ENCODE data around the gene TOP3B. TPM values are rescaled to one million over a fixed set of nuclear protein-coding genes. Genes with fewer than 3 reads are reported as not detected.

Gene TOP3B
- polyA plus RNA-seq, 4 donors = 12.0 to 26.9 (median 14.5) TPM

GRCh38 chr22:21963790-21964211, 18.8 kb downstream of the TOP3B start:
- no peaks in the 10 kb centered on the region for H3K4me1 ChIP-seq (ENCODE audit: control insufficient read depth in 3 of 3, insufficient read depth in 2 of 3, low read depth in 1 of 3, low read length in 2 of 3)
- FAIRE-seq = no peak
- H3K9me3 ChIP-seq (ENCODE audit: control insufficient read depth in 2 of 2, insufficient read depth in 1 of 2, low read depth in 1 of 2, low read length in 1 of 2) = no peaks in the 10 kb centered on the region
- no peaks in the 10 kb centered on the region for H3K27me3 ChIP-seq (ENCODE audit: control insufficient read depth in 3 of 3, insufficient read depth in 3 of 3, low read length in 3 of 3)
- no peak overlapping the region for H3K27ac ChIP-seq (ENCODE audit: low read depth in 1 of 3, low read length in 2 of 3)
- WGBS, 3 donors = 95 to 97% (median 96%) methylated on average over 19 of the region's 19 CpGs
- DNase-seq = no peak
- H3K4me3 ChIP-seq (ENCODE audit: low read depth in 1 of 3, low read length in 3 of 3) = no peak overlapping the region
- peaks cover 18 to 97% (median 18%) of the 10 kb centered on the region in 3 donors for H3K36me3 ChIP-seq (ENCODE audit: control insufficient read depth in 3 of 3, insufficient read depth in 2 of 3, low read depth in 1 of 3, low read length in 3 of 3)

- 94 to 97% (median 96%) methylated on average over 7 of the region's 7 CpGs for WGBS, 3 donors
- H3K9me3 ChIP-seq (ENCODE audit: control insufficient read depth in 2 of 2, insufficient read depth in 1 of 2, low read depth in 1 of 2, low read length in 1 of 2) = no peaks in the 10 kb centered on the region
- DNase-seq = no peak
- no peak overlapping the region for H3K4me3 ChIP-seq (ENCODE audit: low read depth in 1 of 3, low read length in 3 of 3)
- FAIRE-seq = no peak
- H3K27me3 ChIP-seq (ENCODE audit: control insufficient read depth in 3 of 3, insufficient read depth in 3 of 3, low read length in 3 of 3) = no peaks in the 10 kb centered on the region
- no peaks in the 10 kb centered on the region for H3K4me1 ChIP-seq (ENCODE audit: control insufficient read depth in 3 of 3, insufficient read depth in 2 of 3, low read depth in 1 of 3, low read length in 2 of 3)
- H3K36me3 ChIP-seq (ENCODE audit: control insufficient read depth in 3 of 3, insufficient read depth in 2 of 3, low read depth in 1 of 3, low read length in 3 of 3) = peaks cover 16 to 96% (median 18%) of the 10 kb centered on the region in 3 donors
- no peak overlapping the region for H3K27ac ChIP-seq (ENCODE audit: low read depth in 1 of 3, low read length in 2 of 3)
Observed at GRCh38 chr22:21963286-21963685, 19.3 kb downstream of the TOP3B start.

DNA sequence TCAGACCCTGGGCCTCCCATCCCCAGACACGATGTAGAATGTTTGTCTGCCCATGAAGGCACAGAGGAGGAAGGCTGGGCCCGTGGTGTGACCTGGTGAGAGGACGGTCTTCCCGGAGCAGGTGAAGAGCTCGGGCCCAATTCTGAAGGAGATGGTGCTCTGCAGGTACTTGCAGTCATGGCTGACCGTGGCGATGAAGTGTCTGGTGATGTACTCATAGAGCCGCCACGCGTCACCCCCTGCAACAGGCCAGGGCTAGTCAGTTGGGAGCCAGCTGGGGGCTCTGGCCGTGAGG, 20.0 kb downstream of the TOP3B start:
- Histone ChIP-seq H3K4me3 (ENCODE audit: low read depth in 1 of 3, low read length in 3 of 3) (no peak overlapping the region), H3K27me3 (ENCODE audit: control insufficient read depth in 3 of 3, insufficient read depth in 3 of 3, low read length in 3 of 3) (no peaks in the 10 kb centered on the region), H3K36me3 (ENCODE audit: control insufficient read depth in 3 of 3, insufficient read depth in 2 of 3, low read depth in 1 of 3, low read length in 3 of 3) (peaks cover 13 to 93% (median 18%) of the 10 kb centered on the region in 3 donors), H3K27ac (ENCODE audit: low read depth in 1 of 3, low read length in 2 of 3) (no peak overlapping the region), H3K4me1 (ENCODE audit: control insufficient read depth in 3 of 3, insufficient read depth in 2 of 3, low read depth in 1 of 3, low read length in 2 of 3) (no peaks in the 10 kb centered on the region), H3K9me3 (ENCODE audit: control insufficient read depth in 2 of 2, insufficient read depth in 1 of 2, low read depth in 1 of 2, low read length in 1 of 2) (no peaks in the 10 kb centered on the region)
- FAIRE-seq = no peak
- no peak for DNase-seq
- whole genome bisulfite sequencing, 3 donors = 89 to 96% (median 96%) methylated on average over 11 of the region's 11 CpGs

- DNase-seq (peak in 1 of 2 donors; percentile 80), FAIRE-seq (no peak)
- 77 to 91% (median 86%) methylated on average over 23 of the region's 23 CpGs for WGBS, 3 donors
- no peaks in the 10 kb centered on the region for H3K9me3 ChIP-seq (ENCODE audit: control insufficient read depth in 2 of 2, insufficient read depth in 1 of 2, low read depth in 1 of 2, low read length in 1 of 2)
- H3K27ac ChIP-seq (ENCODE audit: low read depth in 1 of 3, low read length in 2 of 3) = no peak overlapping the region
- no peaks in the 10 kb centered on the region for H3K4me1 ChIP-seq (ENCODE audit: control insufficient read depth in 3 of 3, insufficient read depth in 2 of 3, low read depth in 1 of 3, low read length in 2 of 3)
- peaks cover 8 to 87% (median 18%) of the 10 kb centered on the region in 3 donors for H3K36me3 ChIP-seq (ENCODE audit: control insufficient read depth in 3 of 3, insufficient read depth in 2 of 3, low read depth in 1 of 3, low read length in 3 of 3)
- H3K27me3 ChIP-seq (ENCODE audit: control insufficient read depth in 3 of 3, insufficient read depth in 3 of 3, low read length in 3 of 3) = no peaks in the 10 kb centered on the region
- no peak overlapping the region for H3K4me3 ChIP-seq (ENCODE audit: low read depth in 1 of 3, low read length in 3 of 3)
Observed at GRCh38 chr22:21961886-21962654, 20.5 kb downstream of the TOP3B start.

DNA sequence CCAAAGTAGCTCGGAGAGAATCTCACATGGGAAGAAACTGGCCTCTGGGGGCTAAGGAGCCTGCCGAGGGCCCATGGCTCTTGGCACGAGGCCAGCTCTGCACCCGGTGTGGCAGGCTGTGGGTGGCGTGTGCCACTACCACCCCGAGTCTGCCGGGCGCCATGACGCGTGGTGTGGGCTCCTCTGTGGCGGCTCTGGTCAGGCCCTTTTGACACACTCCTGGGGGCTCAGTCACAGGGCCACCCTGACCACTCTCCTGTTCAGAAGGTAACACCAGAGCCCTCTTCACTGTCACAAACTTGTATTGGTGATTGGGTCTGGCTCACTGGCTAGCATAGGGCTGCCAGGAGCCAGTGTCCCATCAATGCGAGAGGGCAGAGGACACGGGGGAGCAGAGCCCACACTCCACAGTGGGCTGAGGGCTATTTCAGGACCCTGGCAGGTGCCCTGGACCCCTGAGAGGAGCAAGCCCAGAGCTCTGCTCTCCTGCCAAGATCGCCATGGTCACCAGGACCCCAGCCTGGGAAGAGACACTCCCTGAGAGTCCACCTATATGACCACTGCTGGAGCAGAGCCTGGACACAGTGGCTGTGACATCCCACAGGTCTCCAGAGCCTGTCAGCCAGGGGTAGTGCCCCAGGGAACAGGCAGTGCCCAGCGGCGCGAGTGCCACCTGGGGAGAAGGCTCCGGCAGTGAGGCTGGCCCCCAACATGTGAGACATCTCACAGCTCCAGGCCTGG, 21.3 kb downstream of the TOP3B start:
- 87 to 93% (median 90%) methylated on average over 18 of the region's 18 CpGs for WGBS, 3 donors
- no peaks in the 10 kb centered on the region for H3K27me3 ChIP-seq (ENCODE audit: control insufficient read depth in 3 of 3, insufficient read depth in 3 of 3, low read length in 3 of 3)
- FAIRE-seq = no peak
- no peaks in the 10 kb centered on the region for H3K4me1 ChIP-seq (ENCODE audit: control insufficient read depth in 3 of 3, insufficient read depth in 2 of 3, low read depth in 1 of 3, low read length in 2 of 3)
- no peak overlapping the region for H3K27ac ChIP-seq (ENCODE audit: low read depth in 1 of 3, low read length in 2 of 3)
- peaks cover 6 to 80% (median 17%) of the 10 kb centered on the region in 3 donors for H3K36me3 ChIP-seq (ENCODE audit: control insufficient read depth in 3 of 3, insufficient read depth in 2 of 3, low read depth in 1 of 3, low read length in 3 of 3)
- DNase-seq = no peak
- no peak overlapping the region for H3K4me3 ChIP-seq (ENCODE audit: low read depth in 1 of 3, low read length in 3 of 3)
- no peaks in the 10 kb centered on the region for H3K9me3 ChIP-seq (ENCODE audit: control insufficient read depth in 2 of 2, insufficient read depth in 1 of 2, low read depth in 1 of 2, low read length in 1 of 2)

GRCh38 chr22:21960200-21961126, 22.1 kb downstream of the TOP3B start:
- Histone ChIP-seq H3K9me3 (ENCODE audit: control insufficient read depth in 2 of 2, insufficient read depth in 1 of 2, low read depth in 1 of 2, low read length in 1 of 2) (no peaks in the 10 kb centered on the region), H3K4me3 (ENCODE audit: low read depth in 1 of 3, low read length in 3 of 3) (no peak overlapping the region), H3K27me3 (ENCODE audit: control insufficient read depth in 3 of 3, insufficient read depth in 3 of 3, low read length in 3 of 3) (no peaks in the 10 kb centered on the region), H3K27ac (ENCODE audit: low read depth in 1 of 3, low read length in 2 of 3) (no peak overlapping the region), H3K36me3 (ENCODE audit: control insufficient read depth in 3 of 3, insufficient read depth in 2 of 3, low read depth in 1 of 3, low read length in 3 of 3) (peaks cover 6 to 72% (median 16%) of the 10 kb centered on the region in 3 donors), H3K4me1 (ENCODE audit: control insufficient read depth in 3 of 3, insufficient read depth in 2 of 3, low read depth in 1 of 3, low read length in 2 of 3) (no peaks in the 10 kb centered on the region)
- DNase-seq (no peak), FAIRE-seq (no peak)
- 92 to 95% (median 94%) methylated on average over 21 to 24 of the region's 24 CpGs for WGBS, 3 donors

DNA sequence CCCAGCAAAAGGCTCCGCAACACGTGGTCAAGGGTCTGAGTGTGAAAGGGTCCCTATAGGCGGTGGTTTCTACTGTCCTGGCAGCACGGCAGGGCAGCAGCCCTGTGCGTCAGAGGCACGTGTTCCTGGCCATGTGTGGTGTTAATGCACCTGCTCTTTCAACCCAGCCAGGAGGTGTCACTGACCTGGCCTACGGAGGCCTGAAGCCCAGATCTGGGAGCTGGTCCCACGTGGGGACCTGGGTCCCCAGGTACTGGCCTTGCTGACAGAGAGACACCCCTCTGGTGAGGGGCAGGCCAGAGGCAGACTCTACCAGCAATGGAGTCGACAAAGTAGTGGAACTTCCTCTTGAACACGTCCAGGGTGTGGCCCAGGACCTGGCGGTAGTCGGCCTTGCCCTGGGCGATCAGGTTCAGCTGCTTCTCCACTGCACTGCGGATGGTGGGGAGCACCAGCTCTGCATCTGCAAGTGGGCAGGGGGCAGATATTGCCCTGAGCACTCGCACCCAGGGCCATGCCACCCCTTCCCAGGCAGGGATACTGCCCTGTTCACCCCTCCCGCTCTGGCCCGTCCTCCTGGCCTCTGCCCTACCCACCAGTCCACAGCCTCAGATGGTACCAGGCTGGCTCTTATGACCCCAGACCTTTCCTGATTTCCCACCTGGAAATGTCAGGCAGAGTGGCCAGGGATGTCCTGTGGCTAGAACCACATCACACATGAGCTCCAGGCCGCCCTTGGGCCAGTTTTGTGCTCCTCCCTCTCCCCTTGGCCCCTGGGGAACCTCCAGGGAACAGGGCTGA, 23.1 kb downstream of the TOP3B start:
- 74 to 85% (median 83%) methylated on average over 18 of the region's 18 CpGs for WGBS, 3 donors
- H3K4me3 ChIP-seq (ENCODE audit: low read depth in 1 of 3, low read length in 3 of 3) = no peak overlapping the region
- H3K36me3 ChIP-seq (ENCODE audit: control insufficient read depth in 3 of 3, insufficient read depth in 2 of 3, low read depth in 1 of 3, low read length in 3 of 3) = peaks cover 6 to 62% (median 11%) of the 10 kb centered on the region in 3 donors
- DNase-seq (no peak), FAIRE-seq (no peak)
- no peaks in the 10 kb centered on the region for H3K27me3 ChIP-seq (ENCODE audit: control insufficient read depth in 3 of 3, insufficient read depth in 3 of 3, low read length in 3 of 3)
- no peak overlapping the region for H3K27ac ChIP-seq (ENCODE audit: low read depth in 1 of 3, low read length in 2 of 3)
- no peaks in the 10 kb centered on the region for H3K9me3 ChIP-seq (ENCODE audit: control insufficient read depth in 2 of 2, insufficient read depth in 1 of 2, low read depth in 1 of 2, low read length in 1 of 2)
- H3K4me1 ChIP-seq (ENCODE audit: control insufficient read depth in 3 of 3, insufficient read depth in 2 of 3, low read depth in 1 of 3, low read length in 2 of 3) = no peaks in the 10 kb centered on the region

Data from small intestine (tissue), 7 donors.